ENCODE results near the gene ADIPOQ. TPM values are rescaled to one million over a fixed set of nuclear protein-coding genes. Genes with fewer than 3 reads are reported as not detected.
"Not testable (repeated sequence)": the region's sequence is repeated elsewhere in the genome, so short reads cannot be mapped to it uniquely, and the experiment has no call there.

Gene ADIPOQ
- total RNA-seq, 2 experiments from 2014 or later = not detected

GRCh38 chr3:186880406-186880805 is 37.9 kb downstream of the ADIPOQ start:
- peak overlapping the region; percentile 33 for H3K4me3 Mint-ChIP-seq
- H3K4me1 Mint-ChIP-seq = peaks cover 50% of the 10 kb centered on the region
- H3K36me3 Mint-ChIP-seq (ENCODE audit: low read depth) = peaks cover 11% of the 10 kb centered on the region
- peaks cover 9% of the 10 kb centered on the region for H3K9me3 Mint-ChIP-seq
- ChIA-PET CTCF (interaction anchor here (0.8 to 3.8 kb wide), 9 partner anchors 18 to 270 kb away, joined by 3 to 33 read pairs (median 5); partner anchors contain the start of gene RPL39L), POLR2A (interaction anchor here (0.7 to 4.6 kb wide), 20 partner anchors 9 to 310 kb away, joined by 3 to 55 read pairs (median 6); partner anchors contain the start of genes DNAJB11, EIF4A2, RPL39L and ST6GAL1)
- peak; percentile 18 for DNase-seq
- peak overlapping the region; percentile 90 for H3K27ac Mint-ChIP-seq
- no peaks in the 10 kb centered on the region for H3K27me3 Mint-ChIP-seq

GRCh38 chr3:186882150-186882524 is 39.6 kb downstream of the ADIPOQ start:
- ChIA-PET CTCF (interaction anchor here (1.0 to 3.8 kb wide), 7 partner anchors 22 to 257 kb away, joined by 3 to 33 read pairs (median 3); partner anchors contain the start of gene RPL39L), POLR2A (interaction anchor here (1.2 to 4.6 kb wide), 8 partner anchors 11 to 99 kb away, joined by 7 to 55 read pairs (median 12); partner anchors contain the start of genes EIF4A2 and ST6GAL1)
- peak overlapping the region; percentile 39 for H3K4me3 Mint-ChIP-seq

DNA sequence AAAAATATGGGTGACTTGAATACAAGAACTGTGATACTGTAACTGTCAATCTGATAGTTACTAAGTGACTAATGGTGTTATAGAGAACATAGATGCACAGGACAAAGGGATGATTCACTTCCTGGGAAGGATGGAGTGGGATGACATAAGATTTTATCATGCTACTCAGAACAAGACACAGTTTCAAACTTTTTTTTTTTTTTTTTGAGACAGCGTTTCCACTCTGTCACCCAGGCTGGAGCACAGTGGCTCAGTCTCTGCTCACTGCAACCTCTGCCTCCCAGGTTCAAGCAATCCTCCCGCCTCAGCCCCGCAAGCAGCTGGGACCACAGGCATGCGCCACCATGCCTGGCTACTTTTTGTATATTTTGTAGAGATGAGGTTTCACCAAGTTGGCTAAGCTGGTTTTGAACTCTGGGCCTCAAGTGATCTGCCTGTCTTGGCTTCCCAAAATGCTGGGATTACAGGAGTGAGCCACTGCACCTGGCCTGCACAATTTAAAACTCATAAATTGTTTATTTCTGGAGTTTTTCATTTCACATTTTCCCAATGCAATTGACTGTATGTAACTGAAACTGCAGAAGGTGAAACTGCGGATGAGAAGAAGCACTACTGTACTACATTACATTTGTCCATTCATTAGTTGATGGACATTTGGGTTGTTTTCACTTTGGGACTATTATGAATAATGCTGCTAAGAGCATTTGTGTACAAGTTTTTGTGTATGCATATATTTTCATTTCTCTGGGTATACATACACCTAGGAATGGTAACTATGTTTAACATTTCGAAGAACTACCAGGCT is 40.6 kb downstream of the ADIPOQ start:
- Mint-ChIP-seq H3K9me3 (no peaks in the 10 kb centered on the region), H3K27ac (peak overlapping the region; percentile 85), H3K36me3 (ENCODE audit: low read depth) (peaks cover 2% of the 10 kb centered on the region), H3K4me1 (peaks cover 52% of the 10 kb centered on the region), H3K27me3 (no peaks in the 10 kb centered on the region), H3K4me3 (peak overlapping the region; percentile 33)
- peak; percentile 60 for DNase-seq
- ChIA-PET POLR2A (interaction anchor here (1.2 to 4.6 kb wide), 6 partner anchors 11 to 100 kb away, joined by 3 to 55 read pairs (median 12); partner anchors contain the start of genes EIF4A2 and ST6GAL1), CTCF (interaction anchor here (0.7 to 3.8 kb wide), 4 partner anchors 23 to 111 kb away, joined by 3 to 33 read pairs (median 6); no protein-coding TSS in a partner anchor)

More at GRCh38 chr3:186882150-186882524, 39.6 kb downstream of the ADIPOQ start:
- H3K36me3 Mint-ChIP-seq (ENCODE audit: low read depth) = peaks cover 3% of the 10 kb centered on the region
- peaks cover 52% of the 10 kb centered on the region for H3K4me1 Mint-ChIP-seq
- no peaks in the 10 kb centered on the region for H3K27me3 Mint-ChIP-seq
- DNase-seq = no peak
- peaks cover 3% of the 10 kb centered on the region for H3K9me3 Mint-ChIP-seq
- peak overlapping the region; percentile 90 for H3K27ac Mint-ChIP-seq

DNA sequence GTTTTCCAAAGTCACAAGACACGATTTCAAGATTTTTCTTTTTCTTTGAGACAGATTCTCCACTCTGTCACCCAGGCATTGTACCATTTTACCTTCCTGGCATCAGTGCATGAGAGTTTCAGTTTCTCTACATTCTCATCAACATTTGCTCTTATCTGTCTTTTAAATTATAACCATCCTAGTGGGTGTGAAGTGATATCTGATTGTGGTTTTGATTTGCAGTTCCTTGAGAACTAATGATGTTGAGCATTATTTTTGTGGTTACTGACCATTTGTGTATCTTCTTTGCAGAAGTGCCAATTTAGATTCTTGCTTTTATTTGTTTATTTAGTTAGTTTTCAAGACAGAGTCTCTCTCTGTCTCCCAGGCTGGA is 41.2 kb downstream of the ADIPOQ start:
- Mint-ChIP-seq H3K4me1 (peaks cover 52% of the 10 kb centered on the region), H3K36me3 (ENCODE audit: low read depth) (peaks cover 2% of the 10 kb centered on the region), H3K9me3 (no peaks in the 10 kb centered on the region), H3K4me3 (peak overlapping the region; percentile 33), H3K27ac (peak overlapping the region; percentile 85), H3K27me3 (no peaks in the 10 kb centered on the region)
- DNase-seq = no peak
- CTCF ChIA-PET = interaction anchor here (2.6 kb wide), 1 partner anchor 23 kb away, joined by 10 read pairs; no protein-coding TSS in a partner anchor
- POLR2A ChIA-PET = interaction anchor here (1.2 to 4.6 kb wide), 3 partner anchors 13 to 48 kb away, joined by 3 to 55 read pairs (median 11); partner anchors contain the start of gene ST6GAL1

DNA sequence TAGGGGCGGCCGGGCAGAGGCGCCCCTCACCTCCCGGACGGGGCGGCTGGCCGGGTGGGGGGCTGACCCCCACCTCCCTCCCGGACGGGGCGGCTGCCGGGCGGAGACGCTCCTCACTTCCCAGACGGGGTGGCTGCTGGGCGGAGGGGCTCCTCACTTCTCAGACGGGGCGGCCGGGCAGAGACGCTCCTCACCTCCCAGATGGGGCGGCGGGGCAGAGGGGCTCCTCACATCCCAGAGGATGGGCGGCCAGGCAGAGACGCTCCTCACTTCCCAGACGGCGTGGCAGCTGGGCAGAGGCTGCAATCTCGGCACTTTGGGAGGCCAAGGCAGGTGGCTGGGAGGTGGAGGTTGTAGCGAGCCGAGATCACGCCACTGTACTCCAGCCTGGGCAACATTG is 42.4 kb downstream of the ADIPOQ start:
- H3K9me3 Mint-ChIP-seq; H3K27ac Mint-ChIP-seq; H3K36me3 Mint-ChIP-seq (ENCODE audit: low read depth); H3K4me3 Mint-ChIP-seq; H3K27me3 Mint-ChIP-seq; POLR2A ChIA-PET; DNase-seq; CTCF ChIA-PET: not testable (repeated sequence)
- peaks cover 43% of the 10 kb centered on the region for H3K4me1 Mint-ChIP-seq

DNA sequence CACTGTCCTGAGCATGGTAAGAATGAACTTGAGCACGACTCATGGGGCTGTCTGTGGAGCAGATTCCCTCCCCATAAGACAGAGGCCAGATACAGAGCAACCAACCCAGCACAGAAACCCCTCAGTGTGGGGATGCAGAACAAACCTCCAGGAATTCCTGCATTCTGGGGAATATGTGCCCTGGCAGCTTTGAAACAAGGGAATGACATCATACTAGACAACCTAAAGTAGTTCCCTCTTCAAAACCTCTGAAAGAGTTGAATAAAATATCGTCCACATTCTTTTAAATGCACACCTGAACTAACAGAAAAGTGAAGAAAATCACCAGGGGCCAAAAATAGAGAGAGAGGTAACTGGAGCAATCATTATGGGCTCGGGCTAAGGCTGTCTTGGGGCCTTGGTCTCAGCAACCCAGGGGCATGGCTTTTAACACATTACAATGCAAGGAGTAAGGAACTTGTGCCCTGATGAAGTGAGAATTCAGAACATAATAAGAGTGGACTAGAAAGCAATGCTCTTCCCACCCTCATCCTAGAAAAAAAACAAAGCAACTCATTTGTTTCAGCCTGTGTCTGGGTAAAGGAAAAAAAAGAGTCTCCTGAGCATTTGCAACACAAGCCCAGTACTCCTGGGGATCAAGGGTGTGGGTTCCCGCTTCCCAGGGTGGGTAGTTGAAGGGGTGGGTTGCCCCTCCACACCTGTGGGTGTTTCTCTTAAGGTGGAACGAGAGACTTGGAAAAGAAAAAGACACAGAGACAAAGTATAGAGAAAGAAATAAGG is 43.9 kb downstream of the ADIPOQ start:
- ChIA-PET CTCF (no interaction called here), POLR2A (no interaction called here)
- DNase-seq = no peak
- Mint-ChIP-seq H3K27me3 (peaks cover 4% of the 10 kb centered on the region), H3K4me3 (no peak overlapping the region), H3K4me1 (peaks cover 27% of the 10 kb centered on the region), H3K9me3 (no peaks in the 10 kb centered on the region), H3K27ac (no peak overlapping the region), H3K36me3 (ENCODE audit: low read depth) (no peaks in the 10 kb centered on the region)

DNA sequence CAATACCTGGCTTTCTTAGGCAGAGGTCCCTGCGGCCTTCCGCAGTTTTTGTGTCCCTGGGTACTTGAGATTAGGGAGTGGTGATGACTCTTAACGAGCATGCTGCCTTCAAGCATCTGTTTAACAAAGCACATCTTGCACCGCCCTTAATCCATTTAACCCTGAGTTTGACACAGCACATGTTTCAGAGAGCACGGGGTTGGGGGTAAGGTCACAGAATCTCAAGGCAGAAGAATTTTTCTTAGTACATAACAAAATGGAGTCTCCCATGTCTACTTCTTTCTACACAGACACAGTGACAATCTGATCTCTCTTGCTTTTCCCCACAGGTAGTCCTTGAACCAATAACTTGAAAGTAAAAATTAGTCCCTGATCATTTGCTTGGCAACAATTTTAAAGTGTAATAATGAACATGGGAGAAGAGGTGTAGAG is 45.0 kb downstream of the ADIPOQ start:
- H3K9me3 Mint-ChIP-seq; H3K27me3 Mint-ChIP-seq; H3K27ac Mint-ChIP-seq; CTCF ChIA-PET; DNase-seq; H3K4me3 Mint-ChIP-seq; H3K36me3 Mint-ChIP-seq (ENCODE audit: low read depth); POLR2A ChIA-PET: not testable (repeated sequence)
- peaks cover 17% of the 10 kb centered on the region for H3K4me1 Mint-ChIP-seq

DNA sequence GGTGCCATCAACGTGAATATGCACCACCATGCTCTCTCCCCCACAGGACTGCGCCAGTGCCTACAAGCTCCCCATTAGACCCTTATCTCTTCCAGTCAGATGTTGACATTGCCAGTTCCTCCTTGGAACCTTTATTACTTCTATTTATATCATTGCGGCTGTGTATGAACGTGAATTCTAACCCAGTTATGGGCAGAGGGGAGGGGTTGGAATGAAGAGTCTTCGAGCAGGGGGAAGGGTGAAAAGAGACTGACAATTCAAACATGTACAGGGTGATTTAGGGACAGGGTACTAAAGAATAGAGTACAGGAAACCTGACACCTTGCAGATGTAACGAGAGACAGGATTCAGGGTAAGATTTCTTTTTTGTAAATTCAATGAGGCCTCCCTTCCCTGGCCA is 46.1 kb downstream of the ADIPOQ start:
- Mint-ChIP-seq H3K9me3 (no peaks in the 10 kb centered on the region), H3K27me3 (peaks cover 4% of the 10 kb centered on the region), H3K27ac (no peak overlapping the region), H3K36me3 (ENCODE audit: low read depth) (no peaks in the 10 kb centered on the region), H3K4me3 (no peak overlapping the region), H3K4me1 (peaks cover 7% of the 10 kb centered on the region)
- no peak for DNase-seq
- ChIA-PET CTCF (no interaction called here), POLR2A (interaction anchor here (2.1 kb wide), 1 partner anchor 8 kb away, joined by 5 read pairs; no protein-coding TSS in a partner anchor)

- POLR2A ChIA-PET = interaction anchor here (2.1 kb wide), 1 partner anchor 9 kb away, joined by 5 read pairs; no protein-coding TSS in a partner anchor
Measured at GRCh38 chr3:186889698-186890097, 47.2 kb downstream of the ADIPOQ start.

DNA sequence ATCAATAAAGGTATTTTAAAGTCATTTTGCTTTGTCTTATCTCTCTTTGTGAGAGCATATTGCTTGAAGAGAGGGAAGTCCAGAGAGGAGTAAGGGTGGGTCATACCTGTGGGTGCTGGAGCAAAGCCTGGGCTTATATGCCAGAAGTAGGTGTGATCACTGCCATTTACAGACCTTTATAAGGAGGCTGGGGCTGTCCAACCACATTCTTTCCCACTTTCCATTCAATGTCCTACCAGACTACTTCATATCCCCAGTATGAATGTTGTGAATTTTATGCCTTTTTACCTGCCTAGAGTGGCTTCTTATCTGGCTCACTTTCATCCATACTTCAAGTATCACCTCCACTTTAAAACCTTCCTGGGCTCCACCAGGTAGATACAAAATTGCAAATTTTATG is 48.4 kb downstream of the ADIPOQ start:
- POLR2A ChIA-PET = no interaction called here
- Mint-ChIP-seq H3K36me3 (ENCODE audit: low read depth) (no peaks in the 10 kb centered on the region), H3K4me1 (no peaks in the 10 kb centered on the region), H3K27ac (no peak overlapping the region), H3K9me3 (no peaks in the 10 kb centered on the region), H3K27me3 (peaks cover 4% of the 10 kb centered on the region), H3K4me3 (no peak overlapping the region)
- CTCF ChIA-PET = no interaction called here
- no peak for DNase-seq

More at GRCh38 chr3:186889698-186890097, 47.2 kb downstream of the ADIPOQ start:
- not testable (repeated sequence) for H3K36me3 Mint-ChIP-seq (ENCODE audit: low read depth); H3K4me1 Mint-ChIP-seq; H3K27ac Mint-ChIP-seq; DNase-seq; H3K27me3 Mint-ChIP-seq; H3K4me3 Mint-ChIP-seq; H3K9me3 Mint-ChIP-seq
- CTCF ChIA-PET = interaction anchor here (0.6 to 0.7 kb wide), 2 partner anchors 13 to 35 kb away, joined by 4 read pairs; no protein-coding TSS in a partner anchor

- DNase-seq; H3K4me3 Mint-ChIP-seq; CTCF ChIA-PET; H3K4me1 Mint-ChIP-seq; POLR2A ChIA-PET; H3K36me3 Mint-ChIP-seq (ENCODE audit: low read depth); H3K27me3 Mint-ChIP-seq; H3K9me3 Mint-ChIP-seq; H3K27ac Mint-ChIP-seq: not testable (repeated sequence)
Measured at GRCh38 chr3:186893071-186893470, 50.6 kb downstream of the ADIPOQ start.

DNA sequence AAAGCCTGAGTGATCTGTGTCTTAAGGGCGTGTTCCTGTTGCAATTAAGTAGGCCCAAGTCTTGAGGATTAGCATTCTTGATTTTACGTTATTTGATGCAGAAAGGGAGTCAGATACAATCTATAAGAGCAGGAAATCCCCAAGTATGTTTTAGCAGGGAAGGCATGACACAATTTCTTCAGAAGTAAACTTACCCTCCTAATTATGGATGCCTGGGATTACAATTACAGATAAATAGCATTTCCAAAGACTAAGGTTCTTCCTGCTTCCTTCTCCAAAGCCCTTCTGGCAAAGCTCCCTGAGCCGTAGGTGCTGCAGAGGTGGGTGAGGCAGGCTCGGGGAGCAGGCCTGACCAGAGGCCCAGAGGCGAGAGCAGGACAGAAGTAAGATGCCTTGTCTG is 52.9 kb downstream of the ADIPOQ start:
- Mint-ChIP-seq H3K4me1 (peaks cover 6% of the 10 kb centered on the region), H3K27me3 (no peaks in the 10 kb centered on the region), H3K4me3 (no peak overlapping the region), H3K9me3 (peaks cover 5% of the 10 kb centered on the region), H3K36me3 (ENCODE audit: low read depth) (no peaks in the 10 kb centered on the region), H3K27ac (no peak overlapping the region)
- CTCF ChIA-PET = no interaction called here
- POLR2A ChIA-PET = interaction anchor here (0.8 to 1.3 kb wide), 3 partner anchors 14 to 68 kb away, joined by 3 to 5 read pairs (median 3); no protein-coding TSS in a partner anchor
- no peak for DNase-seq
